GM21423 (cell line): ENCODE measurements around the gene CHRNB1.
"Not testable (repeated sequence)": the region's sequence is repeated elsewhere in the genome, so short reads cannot be mapped to it uniquely, and the experiment has no call there.

Source experiments
- ATAC-seq: cut with Tn5 transposase; IDR thresholded peaks from one replicate; pipeline ENCODE4 v1.9.1; 2021; ENCODE audit warnings: mild to moderate bottlenecking, moderate library complexity; ENCODE audit not compliant: unreplicated experiment

CHRNB1 gene

DNA sequence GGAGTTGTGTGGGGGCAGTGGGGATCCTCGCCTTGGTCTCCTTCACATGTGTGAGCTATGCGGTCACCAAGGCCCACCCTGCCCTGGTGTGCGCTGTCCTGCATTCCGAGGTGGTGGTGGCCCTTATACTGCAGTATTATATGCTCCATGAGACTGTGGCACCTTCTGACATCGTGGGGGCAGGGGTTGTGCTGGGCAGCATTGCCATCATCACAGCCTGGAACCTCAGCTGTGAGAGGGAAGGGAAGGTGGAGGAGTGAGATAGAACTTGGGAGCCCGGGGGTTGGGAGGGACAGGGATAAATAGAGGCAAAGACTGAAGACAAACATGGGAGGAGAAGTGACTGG, 37.9 kb downstream of the CHRNB1 start:
- not testable (repeated sequence) for ATAC-seq

DNA sequence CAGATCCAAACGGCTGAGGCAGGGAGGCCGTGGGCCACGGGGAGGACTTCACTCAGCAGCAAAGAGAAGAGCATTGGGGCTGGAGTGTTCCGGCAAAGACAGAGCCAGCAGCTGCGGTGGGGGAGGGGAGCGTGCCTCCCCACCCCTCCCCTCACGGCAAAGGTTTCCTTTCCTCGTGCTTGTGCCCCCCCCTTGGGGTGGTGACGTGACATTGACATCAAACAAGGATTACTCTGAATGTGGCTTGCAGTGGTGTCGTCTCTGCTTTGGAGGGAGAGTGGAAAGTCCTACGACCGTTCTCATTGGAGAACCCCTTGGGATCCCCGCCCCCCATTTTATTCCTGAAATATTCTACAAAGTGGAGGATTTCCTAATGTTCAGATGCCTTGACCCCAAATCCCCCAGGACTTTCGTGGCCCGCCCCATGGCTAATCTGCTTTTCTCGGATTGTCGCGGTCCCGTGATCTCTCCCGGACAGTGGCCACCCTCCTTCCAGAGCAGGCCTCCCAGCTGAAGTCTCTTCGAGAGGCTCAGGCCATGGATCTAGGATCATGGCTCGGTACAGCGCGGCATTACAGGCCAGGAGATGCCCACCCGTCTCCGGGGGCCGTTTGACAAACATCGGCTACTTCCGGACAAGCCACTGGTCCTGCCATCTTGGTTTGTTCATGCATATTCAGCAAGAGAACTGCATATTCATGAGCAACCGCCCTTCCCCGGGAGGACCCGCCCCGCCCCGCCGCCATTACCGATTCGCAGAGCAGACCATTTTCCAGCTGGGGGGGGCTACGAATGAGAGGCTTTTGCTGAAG, 38.6 kb downstream of the CHRNB1 start:
- peak; percentile 34 for ATAC-seq

DNA sequence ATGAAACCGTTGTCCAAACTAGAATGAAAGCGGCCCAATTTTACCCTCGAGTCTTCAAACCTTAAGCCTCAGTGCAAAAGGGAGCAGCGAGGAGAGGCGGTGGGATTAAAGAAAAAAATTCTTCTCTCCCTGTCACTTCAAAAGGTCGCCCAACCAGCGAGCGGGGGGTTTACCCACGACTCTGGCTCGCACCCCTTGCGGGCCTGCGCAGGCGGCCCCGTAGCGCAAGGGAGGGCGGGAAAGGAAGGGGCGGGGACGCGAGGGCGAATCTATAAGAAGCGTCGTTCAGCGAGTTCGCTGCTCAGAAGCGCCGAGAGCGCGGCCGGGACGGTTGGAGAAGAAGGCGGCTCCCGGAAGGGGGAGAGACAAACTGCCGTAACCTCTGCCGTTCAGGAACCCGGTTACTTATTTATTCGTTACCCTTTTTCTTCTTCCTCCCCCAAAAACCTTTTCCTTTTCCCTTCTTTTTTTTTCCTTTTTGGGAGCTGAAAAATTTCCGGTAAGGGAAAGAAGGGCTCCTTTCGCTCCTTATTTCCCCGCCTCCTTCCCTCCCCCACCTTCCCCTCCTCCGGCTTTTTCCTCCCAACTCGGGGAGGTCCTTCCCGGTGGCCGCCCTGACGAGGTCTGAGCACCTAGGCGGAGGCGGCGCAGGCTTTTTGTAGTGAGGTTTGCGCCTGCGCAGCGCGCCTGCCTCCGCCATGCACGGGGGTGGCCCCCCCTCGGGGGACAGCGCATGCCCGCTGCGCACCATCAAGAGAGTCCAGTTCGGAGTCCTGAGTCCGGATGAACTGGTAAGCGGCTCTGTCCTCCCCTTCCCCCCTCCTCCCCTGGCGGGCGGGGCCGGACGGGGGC, 39.4 kb downstream of the CHRNB1 start, which contains the start of gene POLR2A:
TSS of gene POLR2A (plus strand) at position 300 of the 852 bp plus-strand sequence.
- ATAC-seq: peak; percentile 61

DNA sequence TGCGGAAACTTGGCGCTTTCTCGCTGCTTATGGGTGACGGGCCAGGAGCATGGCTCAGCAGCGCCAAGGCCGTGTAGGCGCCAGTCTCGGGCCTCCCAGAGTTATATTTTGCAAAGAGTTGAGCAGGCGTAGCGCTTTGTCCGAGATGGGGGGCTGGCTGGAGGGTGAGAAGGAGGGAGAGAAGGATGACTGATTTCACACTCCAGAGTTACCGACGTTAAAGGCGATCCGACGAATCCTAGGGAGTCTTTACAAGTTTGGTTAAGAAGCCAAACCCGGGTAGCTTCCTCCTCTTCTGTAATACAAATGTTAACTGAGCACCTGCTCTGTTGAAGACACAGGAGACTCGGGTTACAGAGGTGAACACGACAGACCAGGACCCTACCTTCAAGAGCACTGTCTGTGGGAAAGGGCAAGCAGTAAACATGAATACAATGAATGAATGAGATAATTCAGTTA, 40.1 kb downstream of the CHRNB1 start:
- ATAC-seq: peak; percentile 0

DNA sequence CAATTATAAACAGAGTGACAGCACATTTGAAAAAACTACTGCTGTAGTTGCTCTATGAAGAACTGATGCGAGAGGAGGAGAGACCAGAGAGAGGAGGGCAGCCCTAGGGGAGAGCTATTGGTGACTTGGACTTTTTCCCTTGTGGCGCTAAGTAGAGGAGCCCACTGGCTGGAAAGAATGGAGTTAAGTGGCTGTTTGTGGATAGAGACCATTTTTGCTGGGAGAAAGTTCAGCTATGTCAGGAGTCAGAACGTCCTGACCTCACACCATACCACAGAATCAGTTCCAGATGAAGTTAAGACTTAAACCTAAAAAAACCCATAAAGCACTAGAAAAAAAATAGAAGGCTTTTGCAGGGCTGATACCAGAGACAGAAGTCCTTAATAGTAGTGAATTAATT, 41.3 kb downstream of the CHRNB1 start:
- ATAC-seq: no peak

GRCh38 chr17:7490144-7490543, 45.3 kb downstream of the CHRNB1 start:
- ATAC-seq: no peak

DNA sequence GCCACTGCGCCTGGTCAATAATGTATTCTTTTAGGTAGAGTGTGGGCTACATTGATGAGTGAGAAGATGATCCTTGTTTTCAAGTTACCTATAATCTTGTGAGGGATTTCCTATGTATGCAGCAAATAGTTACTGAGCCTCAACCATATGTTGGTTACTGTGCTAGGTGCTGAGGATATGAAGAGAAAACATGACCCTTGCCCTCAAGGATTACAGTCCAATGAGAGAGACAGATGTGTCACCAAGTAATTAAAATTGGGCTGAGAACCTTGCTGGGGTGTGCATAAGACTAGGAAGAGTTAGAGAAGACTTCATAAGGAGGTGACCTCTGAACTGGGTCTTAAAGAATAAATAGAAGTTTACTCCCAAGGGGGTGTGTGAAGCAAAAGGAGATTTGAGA, 46.7 kb downstream of the CHRNB1 start:
- ATAC-seq: no peak

GRCh38 chr17:7493941-7494340, 49.1 kb downstream of the CHRNB1 start:
- no peak for ATAC-seq

DNA sequence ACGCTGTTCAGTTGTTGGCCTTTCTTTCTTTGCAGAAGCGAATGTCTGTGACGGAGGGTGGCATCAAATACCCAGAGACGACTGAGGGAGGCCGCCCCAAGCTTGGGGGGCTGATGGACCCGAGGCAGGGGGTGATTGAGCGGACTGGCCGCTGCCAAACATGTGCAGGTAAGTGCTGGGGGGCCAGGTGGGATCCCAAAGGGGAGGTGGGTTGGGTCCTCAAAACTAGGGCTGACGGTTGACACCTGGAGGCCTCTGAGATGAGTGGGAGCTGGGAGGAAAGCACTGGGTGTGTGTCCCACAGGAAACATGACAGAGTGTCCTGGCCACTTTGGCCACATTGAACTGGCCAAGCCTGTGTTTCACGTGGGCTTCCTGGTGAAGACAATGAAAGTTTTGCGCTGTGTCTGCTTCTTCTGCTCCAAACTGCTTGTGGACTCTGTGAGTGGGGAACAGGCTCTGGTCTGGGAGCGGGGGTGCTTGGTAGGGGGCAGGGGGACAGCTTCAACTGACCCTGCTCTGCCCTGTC, 51.1 kb downstream of the CHRNB1 start:
- no peak for ATAC-seq

DNA sequence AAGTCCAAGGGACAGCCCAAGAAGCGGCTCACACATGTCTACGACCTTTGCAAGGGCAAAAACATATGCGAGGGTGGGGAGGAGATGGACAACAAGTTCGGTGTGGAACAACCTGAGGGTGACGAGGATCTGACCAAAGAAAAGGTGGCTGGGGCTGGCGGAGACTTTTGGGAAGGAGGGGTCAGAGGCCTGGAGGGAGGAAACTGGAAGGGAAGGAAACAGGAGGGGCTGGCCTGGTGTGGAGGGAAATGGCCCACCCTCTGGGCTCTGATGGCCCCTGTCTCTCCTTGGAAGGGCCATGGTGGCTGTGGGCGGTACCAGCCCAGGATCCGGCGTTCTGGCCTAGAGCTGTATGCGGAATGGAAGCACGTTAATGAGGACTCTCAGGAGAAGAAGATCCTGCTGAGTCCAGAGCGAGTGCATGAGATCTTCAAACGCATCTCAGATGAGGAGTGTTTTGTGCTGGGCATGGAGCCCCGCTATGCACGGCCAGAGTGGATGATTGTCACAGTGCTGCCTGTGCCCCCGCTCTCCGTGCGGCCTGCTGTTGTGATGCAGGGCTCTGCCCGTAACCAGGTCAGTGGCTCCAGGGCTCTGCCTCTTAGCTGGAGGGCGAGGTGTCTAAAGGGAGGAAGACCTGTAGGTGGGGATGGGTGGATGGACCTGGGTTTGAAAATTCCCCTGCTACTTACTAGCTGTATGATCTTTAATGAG, 51.8 kb downstream of the CHRNB1 start:
- ATAC-seq: no peak

- no peak for ATAC-seq
These were observed 52.4 kb downstream of the CHRNB1 start for GRCh38 chr17:7497228-7497627.

DNA sequence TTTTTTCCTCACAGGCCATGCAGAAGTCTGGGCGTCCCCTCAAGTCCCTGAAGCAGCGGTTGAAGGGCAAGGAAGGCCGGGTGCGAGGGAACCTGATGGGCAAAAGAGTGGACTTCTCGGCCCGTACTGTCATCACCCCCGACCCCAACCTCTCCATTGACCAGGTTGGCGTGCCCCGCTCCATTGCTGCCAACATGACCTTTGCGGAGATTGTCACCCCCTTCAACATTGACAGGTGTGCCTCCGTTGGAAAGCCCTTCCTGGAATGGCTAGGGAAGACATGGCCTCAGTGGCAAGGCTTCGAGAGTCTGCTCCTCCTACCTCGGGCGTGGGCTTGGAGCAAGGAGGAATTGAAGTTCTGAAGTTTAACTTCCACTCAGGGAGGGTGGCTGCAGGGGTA, 52.8 kb downstream of the CHRNB1 start:
- ATAC-seq: no peak

DNA sequence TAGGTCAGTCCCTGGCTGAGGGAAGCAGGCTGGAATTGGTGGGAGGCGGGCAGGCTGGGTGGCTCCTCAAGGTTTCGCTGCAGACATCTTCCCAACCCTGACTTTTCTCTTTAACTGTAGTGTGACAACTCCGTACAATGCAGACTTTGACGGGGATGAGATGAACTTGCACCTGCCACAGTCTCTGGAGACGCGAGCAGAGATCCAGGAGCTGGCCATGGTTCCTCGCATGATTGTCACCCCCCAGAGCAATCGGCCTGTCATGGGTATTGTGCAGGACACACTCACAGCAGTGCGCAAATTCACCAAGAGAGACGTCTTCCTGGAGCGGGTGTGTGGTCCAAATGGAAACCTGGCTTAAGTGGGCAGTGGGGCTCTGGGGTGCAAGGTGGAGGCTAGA, 54.3 kb downstream of the CHRNB1 start:
- no peak for ATAC-seq

- ATAC-seq: no peak
These were observed 56.9 kb downstream of the CHRNB1 start for GRCh38 chr17:7501729-7502128.

DNA sequence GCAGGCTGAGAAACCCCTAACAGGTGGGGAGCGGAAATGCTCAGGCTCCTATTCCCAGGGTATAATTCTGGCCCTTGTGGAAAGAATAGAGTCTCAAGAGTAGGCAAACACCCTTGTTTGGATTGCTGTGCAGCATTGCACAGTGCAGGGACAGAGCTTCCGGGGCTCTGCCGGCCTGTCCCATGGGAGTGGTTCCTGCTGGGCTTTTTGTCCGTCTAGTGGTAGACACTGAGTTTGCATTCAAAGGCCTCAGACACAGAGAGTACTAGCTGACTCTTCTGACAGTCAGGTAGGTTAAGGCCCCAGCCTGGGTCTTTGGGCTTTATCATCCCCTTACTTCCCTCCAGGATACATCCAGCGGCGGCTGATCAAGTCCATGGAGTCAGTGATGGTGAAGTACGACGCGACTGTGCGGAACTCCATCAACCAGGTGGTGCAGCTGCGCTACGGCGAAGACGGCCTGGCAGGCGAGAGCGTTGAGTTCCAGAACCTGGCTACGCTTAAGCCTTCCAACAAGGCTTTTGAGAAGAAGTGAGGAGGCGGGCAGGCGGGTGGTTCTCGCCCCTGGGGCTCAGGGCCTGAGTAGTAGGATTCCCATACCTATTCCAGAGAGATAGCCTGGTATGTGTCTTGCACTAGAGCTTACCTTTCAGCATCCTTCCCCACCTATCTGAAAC, 57.4 kb downstream of the CHRNB1 start:
- ATAC-seq: no peak

DNA sequence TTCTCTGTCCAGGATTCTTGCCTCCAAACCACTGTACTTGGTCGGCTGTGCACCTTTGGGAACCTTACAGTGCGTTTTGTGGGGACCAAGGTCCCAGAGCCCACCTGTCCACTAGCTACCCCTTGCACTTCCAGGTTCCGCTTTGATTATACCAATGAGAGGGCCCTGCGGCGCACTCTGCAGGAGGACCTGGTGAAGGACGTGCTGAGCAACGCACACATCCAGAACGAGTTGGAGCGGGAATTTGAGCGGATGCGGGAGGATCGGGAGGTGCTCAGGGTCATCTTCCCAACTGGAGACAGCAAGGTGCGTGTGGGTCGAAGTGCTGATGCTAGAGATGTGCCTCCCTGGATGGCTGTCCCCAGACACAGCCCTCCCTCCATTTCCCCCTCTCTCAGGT, 58.1 kb downstream of the CHRNB1 start:
- no peak for ATAC-seq

- no peak for ATAC-seq
These were observed 58.7 kb downstream of the CHRNB1 start for GRCh38 chr17:7503521-7503920.
